Activated naive CD8-positive, alpha-beta T cell treated with anti-CD3 and anti-CD28 coated beads, Interleukin-2, amount 50 U/mL, for 16 hours (primary cell): ENCODE results near the gene COL4A1.

Experiments
- DNase-seq: peaks from one replicate; pipeline ENCODE4 v3.0.0-alpha.2; 2020; ENCODE audit warnings: low read depth, low spot score

Gene COL4A1

DNA sequence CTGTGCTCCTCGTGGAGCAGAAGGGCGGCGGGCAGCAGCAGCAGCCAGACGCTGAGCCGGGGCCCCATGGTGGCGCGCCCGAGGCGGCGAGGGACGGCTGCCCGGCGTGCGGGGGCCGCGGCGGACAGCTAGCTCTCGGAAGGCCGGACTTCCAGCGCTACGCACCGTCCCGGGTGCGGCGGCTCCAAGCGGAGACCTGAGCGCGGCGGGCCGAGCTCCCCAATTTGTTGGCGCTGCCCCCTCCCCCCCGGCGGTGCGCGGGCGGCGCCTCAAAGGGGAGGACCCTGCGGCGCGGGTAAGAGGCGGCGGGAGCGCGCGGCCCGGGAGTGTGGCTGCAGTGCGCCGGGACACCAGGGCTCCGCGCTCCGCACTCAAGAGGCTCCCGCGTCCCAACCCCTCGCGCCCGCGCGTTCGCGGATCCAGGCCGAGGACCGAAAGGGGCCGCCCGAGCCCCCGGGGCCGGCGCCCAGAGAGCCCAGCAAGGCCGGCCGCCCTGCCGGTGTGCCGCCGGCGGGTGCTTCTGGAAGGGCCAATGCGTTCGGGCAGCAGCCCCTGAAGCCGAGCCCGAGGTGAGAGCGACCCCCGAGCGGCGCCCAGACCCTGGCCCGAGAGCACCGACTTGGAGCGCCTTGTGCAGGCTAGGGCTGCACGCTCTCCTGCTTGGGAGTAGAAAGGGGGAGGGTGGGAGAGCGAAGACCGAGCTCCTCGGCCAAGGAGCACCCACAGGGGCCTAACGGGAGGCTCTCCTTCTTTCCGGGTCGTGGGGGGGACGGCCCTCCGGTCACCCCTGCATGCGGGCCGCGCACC, at the start of gene COL4A1, which contains the start of gene COL4A2:
Gene COL4A1 (minus strand): TSS at position 198 of the 807 bp plus-strand sequence. CDS start 130 bp downstream, at position 68.
Gene COL4A2 (plus strand): TSS at position 325 of the 807 bp plus-strand sequence. CDS start 620 bp downstream, outside the sequence.
- DNase-seq, result no peak

- no peak for DNase-seq
These were observed 49.4 kb upstream of the COL4A1 start for GRCh38 chr13:110356362-110356761.

- DNase-seq, result no peak
These were observed 47.9 kb upstream of the COL4A1 start for GRCh38 chr13:110354715-110355473.

- DNase-seq, result no peak
These were observed 47.2 kb upstream of the COL4A1 start for GRCh38 chr13:110354123-110354627.

GRCh38 chr13:110353339-110353977, 46.5 kb upstream of the COL4A1 start:
- no peak for DNase-seq

DNA sequence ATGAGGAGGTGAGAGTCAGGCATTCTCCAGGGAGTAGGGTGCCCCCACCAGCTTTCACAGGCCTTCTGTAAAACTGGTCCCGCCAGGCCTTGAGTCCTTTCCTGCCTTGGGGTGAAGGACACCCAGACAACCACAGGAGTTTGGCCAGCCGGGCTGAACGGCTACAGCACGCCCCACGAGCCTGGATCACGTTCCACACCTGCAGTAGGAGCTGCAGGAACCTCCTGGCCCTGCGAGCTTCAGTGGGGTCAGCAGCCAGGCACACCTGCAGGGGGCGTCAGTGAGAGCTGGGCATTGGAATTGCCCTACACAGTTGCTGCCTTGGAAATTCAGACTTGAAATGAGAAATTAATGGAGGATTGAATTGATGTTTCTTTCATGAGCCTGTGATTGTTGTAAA, 45.8 kb upstream of the COL4A1 start:
- no peak for DNase-seq

- DNase-seq, result no peak
These were observed 44.9 kb upstream of the COL4A1 start for GRCh38 chr13:110351636-110352420.

GRCh38 chr13:110350509-110350908, 43.6 kb upstream of the COL4A1 start:
- DNase-seq, result no peak

GRCh38 chr13:110350049-110350448, 43.1 kb upstream of the COL4A1 start:
- no peak for DNase-seq

DNA sequence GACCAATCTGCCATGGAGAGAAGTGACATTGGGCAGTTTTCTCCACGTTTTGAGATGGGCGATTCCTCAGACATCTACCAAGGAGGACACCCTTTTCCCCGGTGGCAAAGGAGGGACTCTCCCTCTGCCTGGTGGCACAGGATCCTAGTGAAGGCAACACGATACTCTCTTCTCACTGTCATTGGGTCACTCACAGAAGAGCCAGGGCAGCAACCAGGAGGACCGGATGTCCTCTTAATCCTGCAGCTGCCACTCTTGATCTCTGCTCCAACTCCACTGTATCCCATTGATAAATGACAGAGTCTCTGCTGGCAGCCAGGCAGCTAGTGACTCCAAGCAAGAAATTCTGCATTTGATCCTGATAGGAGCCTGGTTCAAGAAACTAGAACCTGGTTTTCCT, 42.3 kb upstream of the COL4A1 start:
- no peak for DNase-seq

DNA sequence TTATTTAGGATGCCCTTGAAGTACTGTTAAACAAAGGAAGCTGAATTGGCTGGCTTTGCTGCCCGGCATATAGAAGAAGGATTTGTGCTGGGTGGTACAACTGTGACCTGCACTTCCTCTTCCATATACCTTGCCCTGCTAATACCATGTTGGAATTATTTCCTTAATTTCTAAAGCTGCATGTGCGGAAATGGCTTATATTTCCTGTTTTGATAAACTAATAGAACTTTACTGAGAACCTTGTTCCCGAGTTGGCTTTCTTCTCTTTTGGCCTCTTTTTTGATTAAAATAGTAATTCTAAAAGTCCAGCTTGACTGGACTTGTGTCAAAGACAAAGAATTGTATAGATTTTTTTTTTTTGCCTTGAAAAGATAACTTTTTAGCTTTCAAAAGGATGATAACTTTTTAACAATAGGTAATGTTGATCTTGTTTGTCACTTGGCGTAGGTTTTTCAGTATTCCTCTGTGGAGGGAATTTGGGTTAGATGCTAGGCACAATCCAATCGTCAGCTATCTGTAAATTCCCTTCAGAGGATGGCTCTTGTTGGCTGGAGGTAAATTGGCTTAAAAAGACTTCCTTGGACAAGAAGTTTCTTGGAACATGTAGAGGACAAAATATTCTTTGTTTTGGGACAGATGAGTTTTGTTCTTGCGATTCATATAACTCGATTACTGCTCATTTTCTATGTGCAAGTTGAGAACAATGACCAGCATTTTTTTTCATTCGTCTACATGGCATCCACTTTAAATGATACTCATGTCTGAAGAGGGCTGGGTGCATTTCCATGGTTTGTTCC, 41.5 kb upstream of the COL4A1 start:
- no peak for DNase-seq

- DNase-seq, result no peak
These were observed 40.8 kb upstream of the COL4A1 start for GRCh38 chr13:110347535-110348308.

GRCh38 chr13:110347088-110347487, 40.1 kb upstream of the COL4A1 start:
- no peak for DNase-seq

DNA sequence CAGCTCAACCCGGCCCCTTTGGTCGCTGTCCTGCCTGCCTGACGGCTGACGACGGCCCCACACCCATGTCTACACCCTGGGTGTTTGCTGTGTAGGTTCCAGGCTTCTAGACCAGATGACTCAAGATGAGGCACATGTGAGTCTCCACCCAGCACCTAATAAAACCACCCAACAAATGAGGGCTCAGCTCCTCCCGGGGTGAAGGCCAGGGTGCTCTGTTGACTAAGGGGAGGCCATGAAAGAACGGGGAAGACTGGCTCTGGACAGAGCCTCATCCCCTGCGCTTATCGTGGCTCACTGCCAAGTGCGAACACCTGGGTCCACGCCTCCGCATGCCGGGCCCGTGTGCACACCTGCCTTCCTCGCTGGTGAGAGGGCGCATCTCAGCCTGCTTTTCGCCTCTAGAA, 39.7 kb upstream of the COL4A1 start:
- DNase-seq, result no peak

GRCh38 chr13:110345701-110346100, 38.7 kb upstream of the COL4A1 start:
- no peak for DNase-seq

GRCh38 chr13:110345266-110345665, 38.3 kb upstream of the COL4A1 start:
- DNase-seq, result no peak

GRCh38 chr13:110344320-110344719, 37.4 kb upstream of the COL4A1 start:
- DNase-seq, result no peak

DNA sequence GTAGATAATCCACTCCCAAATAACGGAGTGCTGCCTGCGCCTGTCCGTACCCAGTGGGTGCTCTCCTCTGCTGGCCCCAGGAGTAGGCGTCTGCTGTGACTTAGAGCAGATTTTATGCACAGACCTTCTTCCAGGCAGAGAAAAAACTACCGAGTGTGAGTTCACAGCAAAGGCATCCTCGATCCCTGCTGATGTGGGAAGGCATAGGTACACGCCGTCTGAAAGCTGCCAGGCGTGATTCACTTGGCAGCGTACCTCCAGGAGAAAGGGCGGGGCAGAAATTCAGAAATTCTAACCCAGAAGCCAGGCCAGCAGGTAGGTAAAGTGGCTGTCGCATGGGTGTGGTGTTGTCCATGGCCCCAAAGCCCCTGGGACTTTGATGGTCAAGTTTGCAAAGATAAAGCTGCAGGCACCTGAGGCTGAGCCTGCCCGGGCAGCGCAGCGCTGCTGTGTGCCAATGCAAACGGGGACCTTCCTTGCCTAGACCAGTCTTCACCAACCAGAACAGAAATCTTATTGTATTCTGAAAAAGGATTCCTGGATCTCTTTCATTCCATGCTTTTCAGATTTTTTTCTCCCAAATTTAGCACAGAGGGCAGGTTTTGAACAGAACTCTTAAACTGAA, 36.4 kb upstream of the COL4A1 start:
- DNase-seq, result no peak

DNA sequence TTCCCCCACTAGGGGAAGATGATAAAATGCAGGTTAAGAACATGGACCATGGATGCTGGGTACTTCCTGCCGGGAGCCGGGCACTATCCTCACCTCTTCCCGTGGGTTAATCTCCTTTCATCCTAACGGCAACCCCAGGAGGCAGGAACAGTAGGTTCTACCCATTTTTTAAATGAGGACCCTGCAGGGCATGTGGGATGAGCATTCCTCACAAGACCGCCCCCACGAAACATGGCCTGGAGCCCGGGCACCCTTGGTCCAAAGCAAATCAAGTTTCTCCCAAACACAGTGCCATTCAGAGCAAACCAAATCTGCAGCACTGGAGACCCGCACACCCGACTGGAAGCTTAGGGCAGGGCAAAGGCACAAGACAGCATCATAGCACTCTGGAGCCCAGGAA, 35.5 kb upstream of the COL4A1 start:
- DNase-seq, result no peak
